Chondrocyte (in vitro differentiated cells): Measurements from ENCODE around the gene PLEKHG1. TPM values are rescaled to one million over a fixed set of nuclear protein-coding genes. Genes with fewer than 3 reads are reported as not detected.

Experiments used
- DNase-seq: peaks from one replicate; pipeline ENCODE4 v3.0.0; 2021; ENCODE audit warnings: mixed read lengths, low spot score
- H3K27ac Mint-ChIP-seq: one replicate; pipeline ENCODE4 v1.8.0; 2021; ENCODE audit warnings: mild to moderate bottlenecking, moderate library complexity, mixed read lengths; ENCODE audit not compliant: unreplicated experiment
- H3K27me3 Mint-ChIP-seq: 2 replicates; pipeline ENCODE4 v1.8.0; 2021; ENCODE audit warnings: low read depth, mixed read lengths
- H3K36me3 Mint-ChIP-seq: 2 replicates; pipeline ENCODE4 v1.8.0; 2021; ENCODE audit warnings: low read depth, mixed read lengths
- H3K4me1 Mint-ChIP-seq: 2 replicates; pipeline ENCODE4 v1.8.0; 2021; ENCODE audit warnings: low read depth, mild to moderate bottlenecking, mixed read lengths
- H3K4me3 Mint-ChIP-seq: one replicate; pipeline ENCODE4 v1.8.0; 2021; ENCODE audit warnings: mild to moderate bottlenecking, moderate library complexity, mixed read lengths; ENCODE audit not compliant: unreplicated experiment
- H3K9me3 Mint-ChIP-seq: 2 replicates; pipeline ENCODE4 v1.8.0; 2021; ENCODE audit warnings: low read depth, mixed read lengths
- total RNA-seq: library from RNA; stranded (reverse); gene quantifications from 3 replicates; pipeline ENCODE4 v1.2.1, GENCODE V29; 2021
- TF ChIP-seq, protein P1 (sequence below): fragments of 200-600 bp; sonication (generic); IDR thresholded peaks from 2 replicates; pipeline ENCODE4 v1.5.0; 2021; ENCODE audit warnings: antibody characterized with exemption, mild to moderate bottlenecking, moderate library complexity

PLEKHG1 gene
- total RNA-seq, 1 donor from 2014 or later: 1.8 TPM

GRCh38 chr6:150565945-150566344 is 33.7 kb upstream of the PLEKHG1 start:
- no peaks in the 10 kb centered on the region for H3K36me3 Mint-ChIP-seq
- H3K27me3 Mint-ChIP-seq: peaks cover 24% of the 10 kb centered on the region
- TF ChIP-seq, protein P1, sequence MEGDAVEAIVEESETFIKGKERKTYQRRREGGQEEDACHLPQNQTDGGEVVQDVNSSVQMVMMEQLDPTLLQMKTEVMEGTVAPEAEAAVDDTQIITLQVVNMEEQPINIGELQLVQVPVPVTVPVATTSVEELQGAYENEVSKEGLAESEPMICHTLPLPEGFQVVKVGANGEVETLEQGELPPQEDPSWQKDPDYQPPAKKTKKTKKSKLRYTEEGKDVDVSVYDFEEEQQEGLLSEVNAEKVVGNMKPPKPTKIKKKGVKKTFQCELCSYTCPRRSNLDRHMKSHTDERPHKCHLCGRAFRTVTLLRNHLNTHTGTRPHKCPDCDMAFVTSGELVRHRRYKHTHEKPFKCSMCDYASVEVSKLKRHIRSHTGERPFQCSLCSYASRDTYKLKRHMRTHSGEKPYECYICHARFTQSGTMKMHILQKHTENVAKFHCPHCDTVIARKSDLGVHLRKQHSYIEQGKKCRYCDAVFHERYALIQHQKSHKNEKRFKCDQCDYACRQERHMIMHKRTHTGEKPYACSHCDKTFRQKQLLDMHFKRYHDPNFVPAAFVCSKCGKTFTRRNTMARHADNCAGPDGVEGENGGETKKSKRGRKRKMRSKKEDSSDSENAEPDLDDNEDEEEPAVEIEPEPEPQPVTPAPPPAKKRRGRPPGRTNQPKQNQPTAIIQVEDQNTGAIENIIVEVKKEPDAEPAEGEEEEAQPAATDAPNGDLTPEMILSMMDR: no peak
- DNase-seq: no peak
- no peaks in the 10 kb centered on the region for H3K4me1 Mint-ChIP-seq
- H3K9me3 Mint-ChIP-seq: no peaks in the 10 kb centered on the region
- no peak overlapping the region for H3K4me3 Mint-ChIP-seq
- H3K27ac Mint-ChIP-seq: no peak overlapping the region

GRCh38 chr6:150566486-150566885 is 33.2 kb upstream of the PLEKHG1 start:
- DNase-seq: no peak
- no peaks in the 10 kb centered on the region for H3K36me3 Mint-ChIP-seq
- H3K27me3 Mint-ChIP-seq: peaks cover 25% of the 10 kb centered on the region
- H3K4me1 Mint-ChIP-seq: no peaks in the 10 kb centered on the region
- no peaks in the 10 kb centered on the region for H3K9me3 Mint-ChIP-seq
- H3K4me3 Mint-ChIP-seq: no peak overlapping the region
- TF ChIP-seq, protein P1: no peak
- no peak overlapping the region for H3K27ac Mint-ChIP-seq

GRCh38 chr6:150567380-150567779 is 32.3 kb upstream of the PLEKHG1 start:
- DNase-seq: no peak
- no peaks in the 10 kb centered on the region for H3K4me1 Mint-ChIP-seq
- no peaks in the 10 kb centered on the region for H3K9me3 Mint-ChIP-seq
- H3K27me3 Mint-ChIP-seq: peaks cover 28% of the 10 kb centered on the region
- TF ChIP-seq, protein P1: no peak
- H3K27ac Mint-ChIP-seq: no peak overlapping the region
- H3K4me3 Mint-ChIP-seq: no peak overlapping the region
- no peaks in the 10 kb centered on the region for H3K36me3 Mint-ChIP-seq

DNA sequence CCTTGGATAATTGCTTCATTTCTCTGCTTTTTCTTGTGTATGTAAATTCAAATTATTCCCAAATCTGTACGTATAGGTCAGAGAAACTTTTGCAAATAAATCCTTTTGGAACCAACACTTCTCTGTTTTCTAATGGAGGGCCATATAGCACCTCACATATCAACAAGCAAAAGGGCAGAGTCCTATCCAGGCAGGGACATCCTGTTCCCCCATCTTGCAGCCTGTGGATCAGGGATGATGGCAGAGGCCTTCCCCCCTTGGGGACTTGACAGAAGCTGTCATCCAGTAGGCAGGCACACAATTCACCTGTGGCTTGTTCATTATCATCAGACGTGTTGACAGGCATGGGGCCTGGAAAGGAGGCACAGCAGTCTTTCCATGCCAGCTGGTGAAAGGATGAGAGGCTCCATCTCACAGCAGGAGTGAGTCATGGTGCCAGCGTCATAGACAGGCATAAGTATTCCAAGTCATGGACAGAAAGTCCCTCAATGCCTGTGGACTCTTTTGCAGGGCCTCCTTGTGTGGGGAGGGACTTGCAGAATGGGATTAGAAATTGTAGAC is 31.8 kb upstream of the PLEKHG1 start:
- H3K9me3 Mint-ChIP-seq: no peaks in the 10 kb centered on the region
- TF ChIP-seq, protein P1: no peak
- H3K4me1 Mint-ChIP-seq: no peaks in the 10 kb centered on the region
- DNase-seq: no peak
- H3K27me3 Mint-ChIP-seq: peaks cover 34% of the 10 kb centered on the region
- no peaks in the 10 kb centered on the region for H3K36me3 Mint-ChIP-seq
- H3K27ac Mint-ChIP-seq: no peak overlapping the region
- no peak overlapping the region for H3K4me3 Mint-ChIP-seq

DNA sequence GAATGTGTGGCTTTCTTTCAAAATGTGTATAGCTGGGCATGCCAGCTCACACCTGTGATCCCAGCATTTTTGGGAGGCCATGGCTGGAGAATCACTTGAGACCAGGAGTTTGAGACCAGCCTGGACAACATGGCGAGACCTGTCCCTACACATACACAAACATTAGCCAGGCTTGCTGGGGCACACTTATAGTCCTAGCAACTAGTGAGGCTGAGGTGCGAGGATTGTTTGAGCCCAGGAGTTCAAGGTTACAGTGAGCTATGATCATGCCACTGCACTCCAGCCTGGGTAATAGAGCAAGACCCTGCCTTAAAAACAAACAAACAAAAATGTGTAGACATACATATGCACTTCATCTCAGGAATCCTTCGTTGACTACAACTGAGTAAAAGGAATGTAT is 31.1 kb upstream of the PLEKHG1 start:
- DNase-seq: no peak
- TF ChIP-seq, protein P1: no peak
- no peaks in the 10 kb centered on the region for H3K9me3 Mint-ChIP-seq
- peaks cover 37% of the 10 kb centered on the region for H3K27me3 Mint-ChIP-seq
- H3K36me3 Mint-ChIP-seq: no peaks in the 10 kb centered on the region
- no peak overlapping the region for H3K27ac Mint-ChIP-seq
- no peak overlapping the region for H3K4me3 Mint-ChIP-seq
- no peaks in the 10 kb centered on the region for H3K4me1 Mint-ChIP-seq
